ENCODE results near the gene SLC22A3. TPM values are rescaled to one million over a fixed set of nuclear protein-coding genes. Genes with fewer than 3 reads are reported as not detected.

Gene SLC22A3
- total RNA-seq, 1 experiment from 2014 or later, result 4.1 TPM

GRCh38 chr6:160420253-160420968 is 72.2 kb downstream of the SLC22A3 start:
- H3K27me3 Mint-ChIP-seq (ENCODE audit: low read depth), result no peaks in the 10 kb centered on the region
- no peak for ATAC-seq
- no peak overlapping the region for H3K27ac Mint-ChIP-seq
- DNase-seq (ENCODE audit: low spot score), result no peak
- peaks cover 6% of the 10 kb centered on the region; the same call in 1 of the 2 replicates for H3K4me1 Mint-ChIP-seq
- H3K9me3 Mint-ChIP-seq, result peaks cover 5% of the 10 kb centered on the region; the same call in 1 of the 2 replicates
- ChIA-PET POLR2A (no interaction called here), CTCF (no interaction called here)
- TF ChIP-seq AR (CRISPR knock-in tag; IDR thresholded peaks at IDR 0.05) (no peak), KAT7 (CRISPR knock-in tag; IDR thresholded peaks at IDR 0.05; ENCODE audit: borderline replicate concordance) (no peak), ZNF671 (CRISPR knock-in tag; IDR thresholded peaks at IDR 0.05) (no peak), ZNF416 (CRISPR knock-in tag; IDR thresholded peaks at IDR 0.05) (no peak), E2F5 (CRISPR knock-in tag; IDR thresholded peaks at IDR 0.05) (no peak), FOXP1 (CRISPR knock-in tag; IDR thresholded peaks at IDR 0.05; ENCODE audit: borderline replicate concordance) (no peak), ZNF219 (CRISPR knock-in tag; IDR thresholded peaks at IDR 0.05; ENCODE audit: borderline replicate concordance) (no peak), ATF6 (CRISPR knock-in tag; IDR thresholded peaks at IDR 0.05) (no peak), NFATC4 (CRISPR knock-in tag; IDR thresholded peaks at IDR 0.05) (no peak), GRHL2 (CRISPR knock-in tag; IDR thresholded peaks at IDR 0.05; ENCODE audit: insufficient replicate concordance, severe bottlenecking) (no peak), ZNF138 (CRISPR knock-in tag; conservative IDR thresholded peaks at IDR 0.05) (no peak), ZSCAN18 (CRISPR knock-in tag; IDR thresholded peaks at IDR 0.05) (no peak), ZNF423 (CRISPR knock-in tag; IDR thresholded peaks at IDR 0.05) (no peak), ATF3 (CRISPR knock-in tag; conservative IDR thresholded peaks at IDR 0.05) (no peak), ZNF317 (CRISPR knock-in tag; IDR thresholded peaks at IDR 0.05; ENCODE audit: borderline replicate concordance, low read depth) (no peak)
- 0 out of 2 replicates have a peak, but pooled peaks cover 2% of the 10 kb centered on the region for H3K36me3 Mint-ChIP-seq
- no peak overlapping the region for H3K4me3 Mint-ChIP-seq

- H3K4me3 Mint-ChIP-seq, result no peak overlapping the region
- no peak for TF ChIP-seq ELF4 (CRISPR knock-in tag; IDR thresholded peaks at IDR 0.05; ENCODE audit: low read depth)
- TF ChIP-seq PRRX2 (CRISPR knock-in tag; IDR thresholded peaks at IDR 0.05), result no peak
- no peak for TF ChIP-seq FOXP4 (CRISPR knock-in tag; IDR thresholded peaks at IDR 0.05)
- no peak for TF ChIP-seq ZNF532 (CRISPR knock-in tag; IDR thresholded peaks at IDR 0.05; ENCODE audit: borderline replicate concordance)
These were observed 72.9 kb downstream of the SLC22A3 start for GRCh38 chr6:160420969-160421556.

More at GRCh38 chr6:160420969-160421556, 72.9 kb downstream of the SLC22A3 start:
- POLR2A ChIA-PET, result no interaction called here
- H3K4me1 Mint-ChIP-seq, result peaks cover 6% of the 10 kb centered on the region; the same call in 1 of the 2 replicates
- CTCF ChIA-PET, result no interaction called here
- H3K9me3 Mint-ChIP-seq, result peaks cover 5% of the 10 kb centered on the region; the same call in 1 of the 2 replicates
- no peak for ATAC-seq
- H3K27ac Mint-ChIP-seq, result no peak overlapping the region
- DNase-seq (ENCODE audit: low spot score), result no peak
- H3K27me3 Mint-ChIP-seq (ENCODE audit: low read depth), result no peaks in the 10 kb centered on the region
- H3K36me3 Mint-ChIP-seq, result 0 out of 2 replicates have a peak, but pooled peaks cover 2% of the 10 kb centered on the region

Measured in WTC11 (cell line).